Fibroblast of skin of left biceps (primary cell): ENCODE measurements around the gene MBD1.
"Not testable (repeated sequence)": the region's sequence is repeated elsewhere in the genome, so short reads cannot be mapped to it uniquely, and the experiment has no call there.

Experiments
- DNase-seq, 2 experiments: peaks; one replicate each; pipeline ENCODE4 v3.0.0-alpha.2; 2013; ENCODE audit warnings: low read depth in 2 of 2

Gene MBD1

GRCh38 chr18:50281295-50281971 is at the start of gene MBD1:
MBD1 (minus strand) TSS chr18:50281523; CDS start chr18:50279992, 1,531 bp downstream.
- DNase-seq, result peak; percentile 98

- DNase-seq, result no peak
These were observed 48.9 kb upstream of the MBD1 start for GRCh38 chr18:50330176-50330575.

- DNase-seq, result no peak
These were observed 46.7 kb upstream of the MBD1 start for GRCh38 chr18:50327983-50328382.

- DNase-seq, result no peak
These were observed 39.4 kb upstream of the MBD1 start for GRCh38 chr18:50320719-50321118.

- DNase-seq, result no peak
These were observed 34.0 kb upstream of the MBD1 start for GRCh38 chr18:50315100-50315871.

GRCh38 chr18:50313873-50314460 is 32.6 kb upstream of the MBD1 start:
- DNase-seq, result no peak

- no peak for DNase-seq
These were observed 31.8 kb upstream of the MBD1 start for GRCh38 chr18:50313031-50313607.

GRCh38 chr18:50312296-50313030 is 31.1 kb upstream of the MBD1 start:
- no peak for DNase-seq

GRCh38 chr18:50311650-50312049 is 30.3 kb upstream of the MBD1 start:
- DNase-seq, result no peak

- DNase-seq, result no peak
These were observed 28.8 kb upstream of the MBD1 start for GRCh38 chr18:50310080-50310479.

GRCh38 chr18:50308851-50309250 is 27.5 kb upstream of the MBD1 start:
- not testable (repeated sequence) for DNase-seq

GRCh38 chr18:50307738-50308470 is 26.6 kb upstream of the MBD1 start:
- DNase-seq, result peak; percentile 64 to 65

GRCh38 chr18:50307400-50307737 is 26.0 kb upstream of the MBD1 start:
- DNase-seq, result no peak

- no peak for DNase-seq
These were observed 25.6 kb upstream of the MBD1 start for GRCh38 chr18:50306944-50307343.

- DNase-seq, result no peak
These were observed 19.8 kb upstream of the MBD1 start for GRCh38 chr18:50301074-50301473.

GRCh38 chr18:50299626-50300388 is 18.5 kb upstream of the MBD1 start:
- no peak for DNase-seq

GRCh38 chr18:50298443-50299284 is 17.3 kb upstream of the MBD1 start:
- no peak for DNase-seq

GRCh38 chr18:50297621-50298442 is 16.5 kb upstream of the MBD1 start:
- DNase-seq, result peak in 1 of 2 experiments; percentile 31

- DNase-seq, result no peak
These were observed 11.7 kb upstream of the MBD1 start for GRCh38 chr18:50293039-50293438.
